Measurements from ENCODE around the gene CACNA1F.

GRCh38 chrX:49205443-49205842, 27.7 kb downstream of the CACNA1F start:
- TF ChIP-seq CTCF (IDR thresholded peaks at IDR 0.05 in 2 of 3, conservative IDR thresholded peaks at IDR 0.05 in 1 of 3; ENCODE audit: control insufficient read depth in 2 of 3, extremely low read depth in 1 of 3, insufficient read depth in 1 of 3, low read depth in 3 of 3, low read length in 3 of 3) (no peak), CHD4 (IDR thresholded peaks at IDR 0.05) (no peak), ZZZ3 (IDR thresholded peaks at IDR 0.05; ENCODE audit: control insufficient read depth, insufficient read length, low read depth) (no peak)

Data from GM12878 (cell line).